ENCODE results near the gene LCE1E.

The LCE1E gene

GRCh38 chr1:152786077-152786476 is at the start of gene LCE1E:
TSS of gene LCE1E (plus strand) at chr1:152786257. CDS start at chr1:152787300, 1,043 bp downstream.
- no peak within 1 kb of the TSS for H3K4me3 ChIP-seq (ENCODE audit: low read depth, low read length)
- DNase-seq (ENCODE audit: low read depth): no peak
- TF ChIP-seq, protein P1, sequence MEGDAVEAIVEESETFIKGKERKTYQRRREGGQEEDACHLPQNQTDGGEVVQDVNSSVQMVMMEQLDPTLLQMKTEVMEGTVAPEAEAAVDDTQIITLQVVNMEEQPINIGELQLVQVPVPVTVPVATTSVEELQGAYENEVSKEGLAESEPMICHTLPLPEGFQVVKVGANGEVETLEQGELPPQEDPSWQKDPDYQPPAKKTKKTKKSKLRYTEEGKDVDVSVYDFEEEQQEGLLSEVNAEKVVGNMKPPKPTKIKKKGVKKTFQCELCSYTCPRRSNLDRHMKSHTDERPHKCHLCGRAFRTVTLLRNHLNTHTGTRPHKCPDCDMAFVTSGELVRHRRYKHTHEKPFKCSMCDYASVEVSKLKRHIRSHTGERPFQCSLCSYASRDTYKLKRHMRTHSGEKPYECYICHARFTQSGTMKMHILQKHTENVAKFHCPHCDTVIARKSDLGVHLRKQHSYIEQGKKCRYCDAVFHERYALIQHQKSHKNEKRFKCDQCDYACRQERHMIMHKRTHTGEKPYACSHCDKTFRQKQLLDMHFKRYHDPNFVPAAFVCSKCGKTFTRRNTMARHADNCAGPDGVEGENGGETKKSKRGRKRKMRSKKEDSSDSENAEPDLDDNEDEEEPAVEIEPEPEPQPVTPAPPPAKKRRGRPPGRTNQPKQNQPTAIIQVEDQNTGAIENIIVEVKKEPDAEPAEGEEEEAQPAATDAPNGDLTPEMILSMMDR (IDR thresholded peaks at IDR 0.05; ENCODE audit: low read depth, low read length, missing control alignments): no peak

DNA sequence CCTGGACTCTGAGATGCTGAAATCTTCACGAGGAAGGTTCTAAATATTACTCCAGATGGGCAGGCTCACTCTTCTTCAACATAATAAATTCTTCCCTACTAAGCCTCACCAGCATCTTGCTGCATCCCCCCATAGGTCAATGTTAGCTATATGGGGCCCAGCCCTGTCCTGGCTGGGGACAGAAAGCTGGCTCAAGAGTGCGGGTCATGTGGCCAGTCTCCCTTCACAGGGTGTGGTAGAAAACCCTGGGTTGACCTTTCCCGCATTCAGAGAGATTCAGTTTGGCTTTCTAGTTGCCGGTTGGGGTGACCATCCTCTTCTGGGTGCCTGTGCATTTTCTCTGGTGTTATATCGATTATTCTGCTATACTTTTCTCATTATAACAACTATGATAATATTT is 48.1 kb upstream of the LCE1E start:
- no peak overlapping the region for H3K4me3 ChIP-seq (ENCODE audit: low read depth, low read length)
- DNase-seq (ENCODE audit: low read depth): no peak
- TF ChIP-seq, protein P1 (IDR thresholded peaks at IDR 0.05; ENCODE audit: low read depth, low read length, missing control alignments): no peak

DNA sequence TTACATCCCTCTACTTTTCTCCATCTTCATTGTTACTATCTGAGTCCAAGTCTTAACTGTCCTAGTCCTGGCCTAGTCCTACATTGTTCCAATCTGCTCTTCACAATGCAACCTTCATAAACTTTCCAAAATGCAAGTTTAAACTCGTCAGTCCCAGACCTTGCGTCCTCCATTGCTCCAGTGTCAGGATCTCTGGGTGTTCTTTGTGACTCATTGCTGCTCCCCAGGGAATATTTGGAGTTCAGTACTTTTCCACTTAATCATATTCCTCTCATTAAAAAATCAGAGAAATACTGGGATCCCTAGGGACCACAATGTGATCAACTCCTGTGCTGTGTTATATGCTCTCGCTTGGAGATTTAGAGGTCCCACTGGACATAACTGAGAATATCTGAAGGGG is 46.2 kb upstream of the LCE1E start:
- TF ChIP-seq, protein P1 (IDR thresholded peaks at IDR 0.05; ENCODE audit: low read depth, low read length, missing control alignments): no peak

GRCh38 chr1:152741656-152742055 is 44.4 kb upstream of the LCE1E start:
- TF ChIP-seq, protein P1 (IDR thresholded peaks at IDR 0.05; ENCODE audit: low read depth, low read length, missing control alignments): no peak
- H3K4me3 ChIP-seq (ENCODE audit: low read depth, low read length): no peak overlapping the region
- no peak for DNase-seq (ENCODE audit: low read depth)

More for the DNA sequence above, 46.2 kb upstream of the LCE1E start:
- DNase-seq (ENCODE audit: low read depth): no peak
- H3K4me3 ChIP-seq (ENCODE audit: low read depth, low read length): no peak overlapping the region

- no peak overlapping the region for H3K4me3 ChIP-seq (ENCODE audit: low read depth, low read length)
- no peak for DNase-seq (ENCODE audit: low read depth)
- TF ChIP-seq, protein P1 (IDR thresholded peaks at IDR 0.05; ENCODE audit: low read depth, low read length, missing control alignments): no peak
Observed at GRCh38 chr1:152743371-152744145, 42.5 kb upstream of the LCE1E start.

- DNase-seq (ENCODE audit: low read depth): no peak
- TF ChIP-seq, protein P1 (IDR thresholded peaks at IDR 0.05; ENCODE audit: low read depth, low read length, missing control alignments): no peak
- H3K4me3 ChIP-seq (ENCODE audit: low read depth, low read length): no peak overlapping the region
Observed at GRCh38 chr1:152745289-152745704, 40.8 kb upstream of the LCE1E start.
